ENCODE data around the gene SLC26A1. TPM values are rescaled to one million over a fixed set of nuclear protein-coding genes. Genes with fewer than 3 reads are reported as not detected.

SLC26A1 gene
- total RNA-seq, 1 experiment from 2014 or later: 0.09 TPM

DNA sequence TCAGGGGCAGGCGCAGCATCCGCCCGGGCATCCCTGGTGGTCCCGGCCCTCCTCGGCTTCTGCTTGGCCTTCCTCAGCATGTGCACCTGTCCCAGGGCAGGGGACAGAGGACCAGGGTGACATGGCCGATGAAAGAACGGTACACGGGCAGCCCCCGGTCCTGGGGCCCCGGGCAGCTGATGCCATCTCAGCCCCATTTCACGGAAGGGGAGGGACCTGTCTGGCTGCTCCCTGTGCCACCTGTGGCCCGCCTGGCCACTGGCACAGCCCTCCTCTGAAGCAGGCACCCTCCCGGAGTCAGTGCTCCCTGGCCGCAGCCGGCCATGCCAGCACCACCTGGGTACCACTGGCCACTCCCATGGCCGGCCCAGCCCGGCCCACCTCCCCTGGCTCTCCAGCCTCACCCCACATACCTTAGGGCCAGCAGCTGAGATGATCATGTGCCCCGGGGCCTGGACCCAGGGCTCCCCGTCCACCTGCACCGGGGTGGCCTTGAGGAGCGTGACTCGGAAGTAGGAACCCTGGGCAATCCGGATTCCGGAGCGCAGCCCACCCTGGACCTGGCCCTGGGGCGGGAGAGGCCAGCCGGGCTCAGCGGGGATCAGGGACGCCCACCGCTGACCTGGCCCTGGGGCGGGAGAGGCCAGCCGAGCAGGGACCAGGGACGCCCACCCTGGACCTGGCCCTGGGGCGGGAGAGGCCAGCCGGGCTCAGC lies 32.4 kb downstream of the SLC26A1 start:
- no peaks in the 10 kb centered on the region for H3K4me1 Mint-ChIP-seq
- H4K8ac ChIP-seq (replicated peaks; ENCODE audit: insufficient read length, low read depth, low read length): no peak overlapping the region
- H3K36me3 Mint-ChIP-seq (ENCODE audit: insufficient read depth in 1 of 3, low read depth in 3 of 3): peaks cover 0 to 5% (median 0%) of the 10 kb centered on the region in 3 experiments; a peak in 1 of 7 replicates

More for the DNA sequence above, 32.4 kb downstream of the SLC26A1 start:
- Histone ChIP-seq H4K91ac (ENCODE audit: insufficient read length, low read depth, low read length) (no peak overlapping the region), H3K18ac (ENCODE audit: insufficient read length, low read depth, low read length) (no peak overlapping the region), H3K79me2 (ENCODE audit: insufficient read depth, low read length) (no peaks in the 10 kb centered on the region), H3K9me3 (ENCODE audit: control insufficient read depth, low read depth, low read length) (no peaks in the 10 kb centered on the region), H2BK120ac (ENCODE audit: low read depth, low read length, poor library complexity, severe bottlenecking) (no peak overlapping the region), H3K56ac (ENCODE audit: insufficient read length, low read depth, low read length) (no peak overlapping the region), H3K27ac (ENCODE audit: insufficient read length, low read depth, low read length) (no peak overlapping the region), H3K79me1 (ENCODE audit: insufficient read depth, low read depth, low read length, poor library complexity, severe bottlenecking) (no peaks in the 10 kb centered on the region), H3K27me3 (ENCODE audit: insufficient read depth, low read length) (no peaks in the 10 kb centered on the region), H2BK20ac (ENCODE audit: low read depth, low read length, poor library complexity, severe bottlenecking) (no peak overlapping the region), H4K20me1 (ENCODE audit: control insufficient read depth, insufficient read depth, insufficient read length) (no peaks in the 10 kb centered on the region), H2BK15ac (ENCODE audit: low read depth, low read length) (no peak overlapping the region), H3K4me1 (ENCODE audit: insufficient read depth, low read length) (no peaks in the 10 kb centered on the region), H3K4ac (ENCODE audit: low read depth, low read length) (no peak overlapping the region), H3K14ac (ENCODE audit: insufficient read depth, low read length) (no peak overlapping the region; the same call in 1 of the 2 replicates), H2BK5ac (ENCODE audit: insufficient read length, low read length) (no peak overlapping the region), H3T11ph (ENCODE audit: low read length) (no peak overlapping the region), H3K4me2 (ENCODE audit: insufficient read depth, insufficient read length, low read length) (no peak overlapping the region), H3K23ac (ENCODE audit: insufficient read length, low read depth, low read length) (no peak overlapping the region), H4K5ac (ENCODE audit: insufficient read length, low read depth, low read length) (no peak overlapping the region), H2AFZ (ENCODE audit: low read length) (no peak overlapping the region), H2BK12ac (ENCODE audit: insufficient read length, low read depth, low read length) (no peak overlapping the region), H2AK5ac (ENCODE audit: insufficient read length, low read length) (no peak overlapping the region), H3K23me2 (ENCODE audit: insufficient read length, low read depth, low read length, poor library complexity, severe bottlenecking) (no peaks in the 10 kb centered on the region), H3K9ac (ENCODE audit: extremely low read depth, insufficient read length, low read length) (no peak overlapping the region)
- Mint-ChIP-seq H3K4me3 (no peak overlapping the region), H3K27ac (no peak overlapping the region), H3K27me3 (ENCODE audit: low read depth) (no peaks in the 10 kb centered on the region), H3K9me3 (no peaks in the 10 kb centered on the region)
- no peak for DNase-seq
- no CpG with 5 or more reads among the region's 35 CpGs for WGBS (ENCODE audit: extremely low coverage, insufficient read length, low lambda C conversion rate)
- TF ChIP-seq, protein P1, sequence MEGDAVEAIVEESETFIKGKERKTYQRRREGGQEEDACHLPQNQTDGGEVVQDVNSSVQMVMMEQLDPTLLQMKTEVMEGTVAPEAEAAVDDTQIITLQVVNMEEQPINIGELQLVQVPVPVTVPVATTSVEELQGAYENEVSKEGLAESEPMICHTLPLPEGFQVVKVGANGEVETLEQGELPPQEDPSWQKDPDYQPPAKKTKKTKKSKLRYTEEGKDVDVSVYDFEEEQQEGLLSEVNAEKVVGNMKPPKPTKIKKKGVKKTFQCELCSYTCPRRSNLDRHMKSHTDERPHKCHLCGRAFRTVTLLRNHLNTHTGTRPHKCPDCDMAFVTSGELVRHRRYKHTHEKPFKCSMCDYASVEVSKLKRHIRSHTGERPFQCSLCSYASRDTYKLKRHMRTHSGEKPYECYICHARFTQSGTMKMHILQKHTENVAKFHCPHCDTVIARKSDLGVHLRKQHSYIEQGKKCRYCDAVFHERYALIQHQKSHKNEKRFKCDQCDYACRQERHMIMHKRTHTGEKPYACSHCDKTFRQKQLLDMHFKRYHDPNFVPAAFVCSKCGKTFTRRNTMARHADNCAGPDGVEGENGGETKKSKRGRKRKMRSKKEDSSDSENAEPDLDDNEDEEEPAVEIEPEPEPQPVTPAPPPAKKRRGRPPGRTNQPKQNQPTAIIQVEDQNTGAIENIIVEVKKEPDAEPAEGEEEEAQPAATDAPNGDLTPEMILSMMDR (conservative IDR thresholded peaks at IDR 0.05): no peak

Data from H9 (cell line).